Limb (tissue), 2 donors: Measurements from ENCODE around the gene OPA3.
"Not testable (repeated sequence)": the region's sequence is repeated elsewhere in the genome, so short reads cannot be mapped to it uniquely, and the experiment has no call there.

Experiments used
- DNase-seq, 2 donors: peaks; one replicate each; pipeline ENCODE4 v3.0.0-alpha.2; 2016; ENCODE audit errors: extremely low spot score in 2 of 2

The OPA3 gene

GRCh38 chr19:45522010-45522941 lies 62.3 kb downstream of the OPA3 start:
- DNase-seq = no peak

- no peak for DNase-seq
Measured at GRCh38 chr19:45518469-45518826, 66.2 kb downstream of the OPA3 start.

GRCh38 chr19:45517641-45518468 lies 66.7 kb downstream of the OPA3 start:
- no peak for DNase-seq

GRCh38 chr19:45517238-45517637 lies 67.4 kb downstream of the OPA3 start:
- DNase-seq = no peak

- no peak for DNase-seq
Measured at GRCh38 chr19:45515807-45516401, 68.7 kb downstream of the OPA3 start.

DNA sequence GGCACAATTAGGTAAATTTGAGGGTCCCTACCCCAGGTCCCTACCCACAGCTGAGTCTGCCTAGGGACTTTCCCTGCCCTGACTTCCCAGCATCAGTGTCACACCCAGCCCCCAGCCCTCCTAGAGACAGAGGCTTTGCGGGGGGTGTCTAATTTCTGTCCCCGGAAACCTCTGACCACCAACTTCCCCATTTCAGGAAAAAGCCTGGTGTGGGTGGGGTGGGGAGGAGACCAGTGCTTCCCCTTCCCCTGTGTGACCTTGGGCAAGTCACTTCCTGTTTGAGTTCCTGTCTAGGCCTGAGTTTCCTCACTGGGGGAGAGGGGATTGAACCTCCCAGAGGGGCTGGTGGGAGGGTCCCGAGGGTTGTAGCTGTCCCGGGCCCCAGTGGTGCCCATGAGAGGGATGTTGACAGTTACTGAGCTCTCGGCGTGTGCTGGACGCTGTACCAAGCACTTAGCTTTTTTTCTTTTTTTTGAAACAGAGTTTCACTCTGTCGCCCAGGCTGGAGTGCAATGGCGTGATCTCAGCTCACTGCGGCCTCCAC lies 69.4 kb downstream of the OPA3 start:
- no peak for DNase-seq

- no peak for DNase-seq
Measured at GRCh38 chr19:45514376-45515051, 70.1 kb downstream of the OPA3 start.

DNA sequence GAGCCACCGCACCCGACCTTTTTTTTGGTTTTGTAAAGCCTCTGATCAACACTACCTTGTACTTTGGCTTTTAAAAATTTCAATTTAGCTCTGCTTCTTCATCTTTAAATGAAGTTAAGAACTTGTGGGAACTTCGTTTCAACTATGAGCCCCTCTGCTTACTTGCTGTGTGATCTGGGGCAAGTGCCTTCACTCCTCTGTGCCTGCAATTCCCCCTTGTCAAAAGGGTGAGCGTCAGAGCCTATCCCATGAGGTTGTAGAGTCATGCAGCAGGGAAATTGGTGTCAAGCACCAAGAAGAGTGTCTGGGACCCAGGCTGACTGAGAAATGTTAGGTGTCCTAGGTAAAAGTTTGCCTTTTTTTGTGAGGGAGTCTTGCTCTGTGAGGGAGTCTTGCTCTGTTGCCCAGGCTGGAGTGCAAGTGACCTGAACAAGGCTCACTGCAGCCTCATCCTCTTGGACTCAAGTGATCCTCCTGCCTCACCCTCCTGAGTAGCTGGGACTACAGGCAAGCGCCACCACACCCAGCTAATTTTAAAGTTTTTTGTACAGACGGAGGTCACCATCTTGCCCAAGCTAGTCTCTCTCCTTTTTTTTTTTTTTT lies 71.6 kb downstream of the OPA3 start:
- no peak for DNase-seq

DNA sequence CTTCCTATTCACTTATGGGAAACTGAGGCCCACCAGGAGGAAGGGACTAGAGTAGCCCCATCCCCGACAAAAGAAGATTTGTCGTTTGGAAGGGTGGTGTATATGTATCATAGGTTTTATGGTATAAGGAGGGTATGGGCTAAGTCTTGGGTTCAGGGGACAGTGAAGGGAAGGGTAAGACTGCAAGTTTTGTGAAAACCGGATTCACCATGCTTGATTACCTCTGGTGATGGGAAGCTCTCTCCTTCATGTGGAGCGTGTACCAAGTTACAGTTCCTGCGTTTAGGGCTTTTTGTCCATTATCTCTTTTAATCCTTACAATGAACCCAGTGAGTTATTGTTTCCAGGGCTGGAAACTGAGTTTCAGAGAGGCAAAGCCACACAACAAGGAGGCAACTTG lies 73.5 kb downstream of the OPA3 start:
- DNase-seq = no peak

GRCh38 chr19:45510352-45510751 lies 74.2 kb downstream of the OPA3 start:
- not testable (repeated sequence) for DNase-seq

- no peak for DNase-seq
Measured at GRCh38 chr19:45509692-45510015, 74.9 kb downstream of the OPA3 start.

DNA sequence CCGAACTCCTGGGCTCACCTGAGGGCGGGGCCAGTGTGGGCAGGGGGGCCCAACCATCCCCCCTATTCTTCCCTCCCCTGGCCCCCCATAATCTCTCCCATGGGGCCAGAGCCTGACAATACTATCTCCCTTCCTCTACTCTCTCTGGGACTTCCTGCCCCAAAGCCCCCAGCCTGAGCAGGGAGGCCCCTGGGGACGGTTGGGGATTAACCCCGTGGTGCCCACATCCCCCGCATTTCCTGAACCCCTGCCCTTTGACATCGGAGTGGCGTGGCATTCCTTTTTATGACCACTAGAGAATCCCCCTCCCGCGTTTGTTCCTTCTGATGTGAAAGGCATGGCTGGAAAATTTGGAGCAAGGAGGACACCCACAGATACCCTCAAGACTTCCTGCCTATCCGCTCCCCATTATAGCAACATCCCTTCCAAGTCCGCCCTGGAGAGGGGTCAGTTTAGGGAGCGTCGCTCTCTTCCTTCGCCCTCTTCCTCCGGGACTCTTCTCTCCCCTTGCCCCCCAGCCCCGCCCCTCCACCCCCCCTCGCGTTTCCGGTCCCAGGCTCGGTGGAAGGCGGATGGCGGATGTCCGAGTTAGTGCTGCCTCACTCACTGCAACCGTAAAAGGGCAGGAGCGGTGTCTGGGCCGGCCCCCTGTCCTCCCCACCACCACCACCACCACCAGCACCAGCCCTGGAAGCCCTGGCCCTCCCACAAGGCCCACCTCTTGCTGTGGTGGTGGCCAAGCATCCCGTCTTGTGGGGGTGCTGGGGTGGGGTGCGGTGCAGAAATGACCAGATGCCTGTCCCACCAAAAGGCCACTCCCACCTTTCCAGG lies 75.5 kb downstream of the OPA3 start:
- peak in 1 of 2 donors; percentile 65 for DNase-seq

- peak in 1 of 2 donors; percentile 67 for DNase-seq
Measured at GRCh38 chr19:45508417-45508860, 76.2 kb downstream of the OPA3 start.

- peak in 1 of 2 donors; percentile 58 for DNase-seq
Measured at GRCh38 chr19:45507872-45508416, 76.7 kb downstream of the OPA3 start.

GRCh38 chr19:45506989-45507871 lies 77.4 kb downstream of the OPA3 start, which contains the start of gene VASP:
Gene VASP (plus strand): TSS chr19:45507479. CDS start chr19:45507772, 293 bp downstream.
- DNase-seq = peak; percentile 83 to 88

DNA sequence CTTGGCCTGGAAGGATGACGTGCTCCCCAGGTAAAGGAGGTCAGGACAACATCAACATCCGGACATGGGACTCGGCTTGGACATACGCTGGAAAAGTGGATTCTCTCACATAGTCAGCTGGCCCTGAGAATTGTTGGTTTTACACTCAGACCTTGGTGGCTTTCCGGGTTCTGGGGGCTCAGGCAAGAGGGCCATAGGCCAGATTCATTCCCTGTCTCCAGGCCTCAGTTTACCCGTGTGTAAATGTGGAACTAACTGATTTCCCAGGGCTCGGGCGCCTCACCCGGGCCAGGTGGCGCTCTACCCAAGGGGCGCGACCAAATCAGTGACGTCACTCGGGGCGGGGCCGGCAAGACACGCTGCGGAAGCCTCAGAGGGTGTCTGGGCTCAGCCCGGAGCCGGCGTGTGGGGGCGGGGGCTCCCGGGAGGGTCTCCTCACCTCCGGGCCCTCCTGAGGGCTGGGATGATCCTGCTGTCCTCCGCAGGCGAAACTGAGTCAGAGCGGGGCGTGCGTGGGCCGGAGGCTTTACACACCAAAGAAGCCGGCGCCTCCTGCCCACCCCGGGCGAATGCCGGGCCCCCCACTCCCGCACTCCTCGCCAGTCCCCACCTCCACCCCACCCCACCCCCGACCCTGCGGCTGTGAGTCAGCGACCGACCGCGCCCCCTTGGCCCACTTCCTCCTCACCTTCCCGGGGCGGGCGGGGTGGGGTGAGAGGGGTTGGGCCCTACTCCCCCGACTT lies 78.2 kb downstream of the OPA3 start:
- peak; percentile 83 to 93 for DNase-seq

GRCh38 chr19:45505996-45506245 lies 78.7 kb downstream of the OPA3 start:
- no peak for DNase-seq
